Neuronal stem cell (in vitro differentiated cells): ENCODE data around the gene MYL6B.

Experiments
- DNase-seq: peaks from one replicate; pipeline ENCODE4 v3.0.0-alpha.2; 2013; ENCODE audit warnings: low spot score
- H2AFZ ChIP-seq: one replicate; pipeline ENCODE4 v1.6.1; 2013; ENCODE audit warnings: mild to moderate bottlenecking, low read length, inconsistent platforms
- H2AK5ac ChIP-seq: 2 replicates; pipeline ENCODE4 v1.6.1; 2013; ENCODE audit warnings: low read depth, mild to moderate bottlenecking, inconsistent platforms, low read length, moderate library complexity, mixed read lengths
- H2BK120ac ChIP-seq: 2 replicates; pipeline ENCODE4 v1.6.1; 2013; ENCODE audit warnings: low read depth, mild to moderate bottlenecking, inconsistent platforms, low read length, moderate library complexity, mixed read lengths
- H2BK12ac ChIP-seq: one replicate; pipeline ENCODE4 v1.6.1; 2013; ENCODE audit warnings: low read length, inconsistent platforms
- H2BK15ac ChIP-seq: 2 replicates; pipeline ENCODE4 v1.6.1; 2013; ENCODE audit warnings: mild to moderate bottlenecking, low read length, inconsistent platforms, mixed read lengths
- H2BK5ac ChIP-seq: one replicate; pipeline ENCODE4 v1.6.1; 2013; ENCODE audit warnings: inconsistent platforms, mild to moderate bottlenecking, low read length, moderate library complexity
- H3K14ac ChIP-seq: one replicate; pipeline ENCODE4 v1.6.1; 2013; ENCODE audit warnings: low read length, inconsistent platforms
- H3K18ac ChIP-seq: 2 replicates; pipeline ENCODE4 v1.6.1; 2013; ENCODE audit warnings: low read length, inconsistent platforms
- H3K23ac ChIP-seq: 2 replicates; pipeline ENCODE4 v1.6.1; 2013; ENCODE audit warnings: low read depth, mild to moderate bottlenecking, mixed read lengths, low read length, inconsistent platforms; ENCODE audit not compliant: poor library complexity
- H3K27ac ChIP-seq: replicated peaks from 3 replicates; pipeline ENCODE4 v1.5.1; 2013; ENCODE audit warnings: low read length, inconsistent platforms
- H3K27me3 ChIP-seq, 3 experiments: 2 replicates each; pipeline ENCODE4 v1.6.1; 2013; ENCODE audit warnings: low read length in 3 of 3, mild to moderate bottlenecking in 2 of 3, inconsistent platforms in 1 of 3, low read depth in 1 of 3, mixed read lengths in 1 of 3, moderate library complexity in 1 of 3; ENCODE audit not compliant: control insufficient read depth in 3 of 3, insufficient read depth in 3 of 3
- H3K36me3 ChIP-seq, 2 donors: replicated peaks in 1 of 2; 2 replicates each; pipeline ENCODE4 v1.6.1; 2013; ENCODE audit warnings: low read length in 2 of 2; ENCODE audit not compliant: control insufficient read depth in 2 of 2, insufficient read depth in 2 of 2
- H3K4ac ChIP-seq: 2 replicates; pipeline ENCODE4 v1.6.1; 2013; ENCODE audit warnings: inconsistent platforms, mild to moderate bottlenecking, low read length, moderate library complexity
- H3K4me1 ChIP-seq, 2 donors: 1 replicate in 1 of 2; 2 replicates in 1 of 2; pipeline ENCODE4 v1.6.1; 2013; ENCODE audit warnings: low read length in 2 of 2, low read depth in 1 of 2; ENCODE audit not compliant: control insufficient read depth in 2 of 2, insufficient read depth in 1 of 2
- H3K4me2 ChIP-seq: one replicate; pipeline ENCODE4 v1.6.1; 2013; ENCODE audit warnings: mild to moderate bottlenecking, low read length, inconsistent platforms; ENCODE audit not compliant: insufficient read depth, poor library complexity, severe bottlenecking
- H3K4me3 ChIP-seq, 2 donors: 2 replicates each; pipeline ENCODE4 v1.5.1; 2013; ENCODE audit warnings: low read length in 2 of 2, mild to moderate bottlenecking in 2 of 2, inconsistent platforms in 1 of 2, moderate library complexity in 1 of 2
- H3K79me1 ChIP-seq: one replicate; pipeline ENCODE4 v1.6.1; 2013; ENCODE audit warnings: low read depth, mild to moderate bottlenecking, inconsistent platforms, low read length, moderate library complexity
- H3K9ac ChIP-seq: one replicate; pipeline ENCODE4 v1.6.1; 2013; ENCODE audit warnings: mild to moderate bottlenecking, low read depth, low read length, inconsistent platforms; ENCODE audit not compliant: poor library complexity
- H3K9me3 ChIP-seq, 2 donors: replicated peaks in 1 of 2; 2 replicates each; pipeline versions ENCODE3 to v1.6.1; 2013; ENCODE audit warnings: low read length in 2 of 2, mild to moderate bottlenecking in 2 of 2, inconsistent platforms in 1 of 2, low read depth in 1 of 2, mixed read lengths in 1 of 2, moderate library complexity in 1 of 2; ENCODE audit not compliant: control insufficient read depth in 2 of 2, insufficient read depth in 1 of 2
- H4K8ac ChIP-seq: one replicate; pipeline ENCODE4 v1.6.1; 2013; ENCODE audit warnings: low read depth, mild to moderate bottlenecking, inconsistent platforms, low read length, moderate library complexity
- H4K91ac ChIP-seq: one replicate; pipeline ENCODE4 v1.6.1; 2013; ENCODE audit warnings: low read length, low read depth, mild to moderate bottlenecking, inconsistent platforms; ENCODE audit not compliant: poor library complexity
- WGBS, 2 donors: extraction: QIAGEN DNeasy Blood & Tissue Kit; methylation state at CpG; one replicate each; pipeline ENCODE4 v1.1.7; 2013; ENCODE audit warnings: missing lambda C conversion rate in 2 of 2, mixed read lengths in 1 of 2; ENCODE audit not compliant: insufficient read length in 2 of 2, insufficient replicate concordance in 1 of 2; ENCODE audit errors: extremely low coverage in 2 of 2; 5-methylcytosine and 5-hydroxymethylcytosine counted together

The MYL6B gene

GRCh38 chr12:56104109-56104814 is 48.1 kb upstream of the MYL6B start, which contains the start of gene PA2G4:
Gene PA2G4, plus strand, starts transcription at chr12:56104559. Its CDS starts 179 bp downstream, at chr12:56104738.
- Histone ChIP-seq H3K4me2 (peak within 1 kb of the TSS; percentile 93), H3K9me3 (no peaks in the 10 kb centered on the region), H4K8ac (no peak within 1 kb of the TSS), H4K91ac (peak within 1 kb of the TSS; percentile 9), H3K27ac (peak within 1 kb of the TSS; percentile 97), H3K79me1 (peaks cover 8% of the 10 kb centered on the region), H2AK5ac (peak within 1 kb of the TSS; percentile 49), H2BK12ac (no peak within 1 kb of the TSS), H2AFZ (peak within 1 kb of the TSS; percentile 93), H2BK15ac (peak within 1 kb of the TSS; percentile 37), H2BK120ac (no peak within 1 kb of the TSS), H3K14ac (peak within 1 kb of the TSS; percentile 78), H3K4me3 (peak within 1 kb of the TSS; percentile 72 to 92), H3K27me3 (no peaks in the 10 kb centered on the region), H3K36me3 (peaks cover 18 to 39% of the 10 kb centered on the region in 2 donors), H3K4ac (peak within 1 kb of the TSS; percentile 91), H3K4me1 (peaks cover 3 to 11% of the 10 kb centered on the region in 2 donors), H3K9ac (peak within 1 kb of the TSS; percentile 99), H3K18ac (peak within 1 kb of the TSS; percentile 96), H3K23ac (peak within 1 kb of the TSS; percentile 96), H2BK5ac (peak within 1 kb of the TSS; percentile 70)
- no CpG with 5 or more reads among the region's 60 CpGs for WGBS, 2 donors
- DNase-seq: peak; percentile 99

GRCh38 chr12:56104815-56105608 is 47.4 kb upstream of the MYL6B start:
- H2BK15ac ChIP-seq: peak overlapping the region; percentile 37
- H3K4ac ChIP-seq: peak overlapping the region; percentile 91
- H3K4me1 ChIP-seq: peaks cover 3 to 11% of the 10 kb centered on the region in 2 donors
- no peaks in the 10 kb centered on the region for H3K9me3 ChIP-seq
- no peak for DNase-seq
- peak overlapping the region; percentile 70 for H2BK5ac ChIP-seq
- H3K27me3 ChIP-seq: no peaks in the 10 kb centered on the region
- peak overlapping the region; percentile 93 for H3K4me2 ChIP-seq
- H3K9ac ChIP-seq: peak overlapping the region; percentile 99
- H3K18ac ChIP-seq: peak overlapping the region; percentile 95
- peak overlapping the region; percentile 78 for H3K14ac ChIP-seq
- H3K79me1 ChIP-seq: peaks cover 8% of the 10 kb centered on the region
- H2AFZ ChIP-seq: peak overlapping the region; percentile 84
- no peak overlapping the region for H4K8ac ChIP-seq
- no peak overlapping the region for H2BK120ac ChIP-seq
- no peak overlapping the region for H2BK12ac ChIP-seq
- H4K91ac ChIP-seq: peak overlapping the region; percentile 9
- WGBS, 2 donors: no CpG with 5 or more reads among the region's 40 CpGs
- H2AK5ac ChIP-seq: peak overlapping the region; percentile 49
- peak overlapping the region; percentile 75 for H3K27ac ChIP-seq
- peak overlapping the region; percentile 96 for H3K23ac ChIP-seq
- peaks cover 24 to 47% of the 10 kb centered on the region in 2 donors for H3K36me3 ChIP-seq
- H3K4me3 ChIP-seq: peak overlapping the region; percentile 72 to 92

GRCh38 chr12:56105609-56105902 is 46.8 kb upstream of the MYL6B start:
- Histone ChIP-seq H2BK15ac (no peak overlapping the region), H3K4me1 (peaks cover 3 to 11% of the 10 kb centered on the region in 2 donors), H3K79me1 (peaks cover 10% of the 10 kb centered on the region), H3K9ac (no peak overlapping the region), H2BK12ac (no peak overlapping the region), H2AFZ (no peak overlapping the region), H3K36me3 (peaks cover 28 to 52% of the 10 kb centered on the region in 2 donors), H3K14ac (no peak overlapping the region), H3K18ac (no peak overlapping the region), H2AK5ac (no peak overlapping the region), H4K8ac (no peak overlapping the region), H3K4me2 (peak overlapping the region; percentile 93), H2BK5ac (no peak overlapping the region), H3K9me3 (no peaks in the 10 kb centered on the region), H2BK120ac (no peak overlapping the region), H3K27ac (no peak overlapping the region), H3K23ac (no peak overlapping the region), H3K4me3 (peak overlapping the region; percentile 72 to 92), H3K27me3 (no peaks in the 10 kb centered on the region), H4K91ac (no peak overlapping the region), H3K4ac (no peak overlapping the region)
- WGBS, 2 donors: no CpG with 5 or more reads among the region's 2 CpGs
- DNase-seq: no peak

GRCh38 chr12:56107242-56107641 is 45.1 kb upstream of the MYL6B start:
- Histone ChIP-seq H2BK15ac (no peak overlapping the region), H2BK5ac (no peak overlapping the region), H2BK12ac (no peak overlapping the region), H2BK120ac (no peak overlapping the region), H3K36me3 (peaks cover 39 to 68% of the 10 kb centered on the region in 2 donors), H3K27me3 (no peaks in the 10 kb centered on the region), H3K4me2 (no peak overlapping the region), H3K4me1 (peaks cover 3 to 11% of the 10 kb centered on the region in 2 donors), H4K8ac (no peak overlapping the region), H3K14ac (no peak overlapping the region), H3K9me3 (no peaks in the 10 kb centered on the region), H2AFZ (no peak overlapping the region), H3K23ac (no peak overlapping the region), H3K9ac (no peak overlapping the region), H3K18ac (no peak overlapping the region), H4K91ac (no peak overlapping the region), H3K27ac (no peak overlapping the region), H3K4me3 (no peak overlapping the region), H2AK5ac (no peak overlapping the region), H3K4ac (no peak overlapping the region), H3K79me1 (peaks cover 10% of the 10 kb centered on the region)
- DNase-seq: no peak
- no CpG with 5 or more reads among the region's 3 CpGs for WGBS, 2 donors
